WTC11 (cell line): ENCODE measurements around the gene SMYD3. TPM values are rescaled to one million over a fixed set of nuclear protein-coding genes. Genes with fewer than 3 reads are reported as not detected.

Experiments used
- ATAC-seq: fragments of 200-7000 bp; cut with Tn5 transposase; 2 replicates; pipeline ENCODE4 v1.10.0; 2021; ENCODE audit warnings: mild to moderate bottlenecking, moderate library complexity
- CTCF ChIA-PET: fragments of 300-600 bp; sonication (Branson Sonifier 250); formaldehyde crosslinking; loops from one replicate; lab custom pipeline; 2021; ENCODE audit warnings: antibody characterized with exemption; lab: Charles Lee
- POLR2A ChIA-PET: fragments of 350-600 bp; sonication (Branson Sonifier 250); formaldehyde crosslinking; loops from one replicate; lab custom pipeline; 2021; ENCODE audit warnings: antibody characterized with exemption; lab: Charles Lee
- DNase-seq: peaks from one replicate; pipeline ENCODE4 v3.0.0; 2021; ENCODE audit warnings: low spot score
- H3K27ac Mint-ChIP-seq: 2 replicates; pipeline ENCODE4 v1.8.0; 2021; ENCODE audit warnings: mixed read lengths
- H3K27me3 Mint-ChIP-seq: 2 replicates; pipeline ENCODE4 v1.8.0; 2021; ENCODE audit warnings: low read depth, mild to moderate bottlenecking, moderate library complexity, mixed read lengths
- H3K36me3 Mint-ChIP-seq: 2 replicates; pipeline ENCODE4 v1.8.0; 2021; ENCODE audit warnings: mixed read lengths
- H3K4me1 Mint-ChIP-seq: 2 replicates; pipeline ENCODE4 v1.8.0; 2022; ENCODE audit warnings: mixed read lengths
- H3K4me3 Mint-ChIP-seq: 2 replicates; pipeline ENCODE4 v1.8.0; 2021; ENCODE audit warnings: mild to moderate bottlenecking, moderate library complexity, mixed read lengths
- H3K9me3 Mint-ChIP-seq: 2 replicates; pipeline ENCODE4 v1.8.0; 2021; ENCODE audit warnings: mixed read lengths
- ATF1 ChIP-seq: sonication (generic); formaldehyde crosslinking; IDR thresholded peaks from 2 replicates; pipeline ENCODE4 v1.8.1; 2023; ENCODE audit warnings: mild to moderate bottlenecking, moderate library complexity, missing genetic modification reagents
- CREM ChIP-seq: sonication (generic); formaldehyde crosslinking; IDR thresholded peaks from 2 replicates; pipeline ENCODE4 v1.8.1; 2022; ENCODE audit warnings: mild to moderate bottlenecking, missing genetic modification reagents, moderate library complexity
- FOXJ3 ChIP-seq: sonication (generic); formaldehyde crosslinking; IDR thresholded peaks from 2 replicates; pipeline ENCODE4 v1.9.0; 2021; ENCODE audit warnings: missing genetic modification reagents, mild to moderate bottlenecking, borderline replicate concordance
- FOXK1 ChIP-seq: sonication (generic); formaldehyde crosslinking; IDR thresholded peaks from 2 replicates; pipeline ENCODE4 v1.8.0; 2022; ENCODE audit warnings: mild to moderate bottlenecking, moderate library complexity, missing genetic modification reagents
- GABPB1 ChIP-seq: sonication (generic); formaldehyde crosslinking; IDR thresholded peaks from 2 replicates; pipeline ENCODE4 v1.8.1; 2023; ENCODE audit warnings: mild to moderate bottlenecking, missing genetic modification reagents
- HMGA2 ChIP-seq: fragments of 250-450 bp; sonication (Bioruptor Pico); IDR thresholded peaks from 2 replicates; pipeline ENCODE4 v1.4.0; 2021; ENCODE audit warnings: mild to moderate bottlenecking, moderate library complexity
- NR3C1 ChIP-seq: sonication (generic); formaldehyde crosslinking; conservative IDR thresholded peaks from 2 replicates; pipeline ENCODE4 v1.8.1; 2023; ENCODE audit warnings: low read depth, mild to moderate bottlenecking, missing genetic modification reagents
- OVOL2 ChIP-seq: fragments of 250-450 bp; sonication (Bioruptor Pico); IDR thresholded peaks from 2 replicates; pipeline ENCODE4 v1.9.0; 2021; ENCODE audit warnings: mild to moderate bottlenecking, borderline replicate concordance
- TP53 ChIP-seq: sonication (generic); formaldehyde crosslinking; IDR thresholded peaks from 2 replicates; pipeline ENCODE4 v1.8.1; 2023; ENCODE audit warnings: mild to moderate bottlenecking, missing genetic modification reagents
- ZNF263 ChIP-seq: sonication (generic); formaldehyde crosslinking; IDR thresholded peaks from 2 replicates; pipeline ENCODE4 v1.8.1; 2022; ENCODE audit warnings: low read depth, mild to moderate bottlenecking, moderate library complexity, missing genetic modification reagents
- ZNF317 ChIP-seq: sonication (generic); formaldehyde crosslinking; IDR thresholded peaks from 2 replicates; pipeline ENCODE4 v1.8.1; 2023; ENCODE audit warnings: low read depth, mild to moderate bottlenecking, moderate library complexity, missing genetic modification reagents, borderline replicate concordance
- ZNF416 ChIP-seq: fragments of 250-450 bp; sonication (Bioruptor Pico); IDR thresholded peaks from 2 replicates; pipeline ENCODE4 v1.9.0; 2021; ENCODE audit warnings: mild to moderate bottlenecking, inconsistent platforms
- total RNA-seq: library from RNA; stranded (reverse); gene quantifications from 3 replicates; pipeline ENCODE4 v1.2.3, GENCODE V29; 2021
- TF ChIP-seq, protein P1 (sequence below): sonication (generic); formaldehyde crosslinking; IDR thresholded peaks from 2 replicates; pipeline ENCODE4 v1.8.1; 2023; ENCODE audit warnings: mild to moderate bottlenecking, missing genetic modification reagents, moderate library complexity
- TF ChIP-seq, protein P2 (sequence below): fragments of 200-600 bp; IDR thresholded peaks from 2 replicates; pipeline ENCODE4 v1.8.0; 2022; ENCODE audit warnings: antibody characterized with exemption
- TF ChIP-seq, protein P3 (sequence below): fragments of 250-450 bp; sonication (Bioruptor Pico); IDR thresholded peaks from 2 replicates; pipeline ENCODE4 v1.9.0; 2021; ENCODE audit warnings: mild to moderate bottlenecking
- TF ChIP-seq, protein P4 (sequence below): sonication (generic); formaldehyde crosslinking; IDR thresholded peaks from 2 replicates; pipeline ENCODE4 v1.8.1; 2022; ENCODE audit warnings: mild to moderate bottlenecking, missing genetic modification reagents, moderate library complexity, borderline replicate concordance
- TF ChIP-seq, protein P5 (sequence below): sonication (generic); formaldehyde crosslinking; IDR thresholded peaks from 2 replicates; pipeline ENCODE4 v1.8.0; 2023; ENCODE audit warnings: missing genetic modification reagents
- TF ChIP-seq, protein P6 (sequence below): sonication (generic); formaldehyde crosslinking; IDR thresholded peaks from 2 replicates; pipeline ENCODE4 v1.8.1; 2022; ENCODE audit warnings: missing genetic modification reagents, borderline replicate concordance
- TF ChIP-seq, protein P7 (sequence below): fragments of 250-450 bp; sonication (Bioruptor Pico); IDR thresholded peaks from 2 replicates; pipeline ENCODE4 v1.9.0; 2021; ENCODE audit warnings: moderate library complexity, mild to moderate bottlenecking, inconsistent platforms, borderline replicate concordance

The SMYD3 gene
- total RNA-seq, 1 experiment from 2014 or later: 21.4 TPM

DNA sequence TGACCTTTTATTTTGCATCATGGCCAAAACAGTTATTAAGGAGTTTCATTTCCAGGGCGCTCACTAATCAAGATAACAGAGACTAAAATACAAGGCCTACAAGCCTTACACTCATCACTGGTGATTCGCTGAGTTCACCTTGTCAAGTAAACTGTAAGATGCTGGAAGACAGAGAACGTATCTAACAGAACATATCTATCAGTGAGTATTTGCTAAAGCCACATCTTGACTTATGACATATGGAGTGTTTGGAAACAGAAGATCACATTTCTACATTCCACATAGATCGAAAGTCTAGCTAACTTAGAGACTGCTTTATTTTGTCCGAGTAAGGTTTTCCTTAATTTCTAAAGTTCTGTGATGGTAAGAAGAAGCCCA lies 506.5 kb downstream of the SMYD3 start (continued):
- TF ChIP-seq, protein P1, sequence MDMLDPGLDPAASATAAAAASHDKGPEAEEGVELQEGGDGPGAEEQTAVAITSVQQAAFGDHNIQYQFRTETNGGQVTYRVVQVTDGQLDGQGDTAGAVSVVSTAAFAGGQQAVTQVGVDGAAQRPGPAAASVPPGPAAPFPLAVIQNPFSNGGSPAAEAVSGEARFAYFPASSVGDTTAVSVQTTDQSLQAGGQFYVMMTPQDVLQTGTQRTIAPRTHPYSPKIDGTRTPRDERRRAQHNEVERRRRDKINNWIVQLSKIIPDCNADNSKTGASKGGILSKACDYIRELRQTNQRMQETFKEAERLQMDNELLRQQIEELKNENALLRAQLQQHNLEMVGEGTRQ (CRISPR knock-in tag): no peak
- no peak for TF ChIP-seq ATF1 (CRISPR knock-in tag)

DNA sequence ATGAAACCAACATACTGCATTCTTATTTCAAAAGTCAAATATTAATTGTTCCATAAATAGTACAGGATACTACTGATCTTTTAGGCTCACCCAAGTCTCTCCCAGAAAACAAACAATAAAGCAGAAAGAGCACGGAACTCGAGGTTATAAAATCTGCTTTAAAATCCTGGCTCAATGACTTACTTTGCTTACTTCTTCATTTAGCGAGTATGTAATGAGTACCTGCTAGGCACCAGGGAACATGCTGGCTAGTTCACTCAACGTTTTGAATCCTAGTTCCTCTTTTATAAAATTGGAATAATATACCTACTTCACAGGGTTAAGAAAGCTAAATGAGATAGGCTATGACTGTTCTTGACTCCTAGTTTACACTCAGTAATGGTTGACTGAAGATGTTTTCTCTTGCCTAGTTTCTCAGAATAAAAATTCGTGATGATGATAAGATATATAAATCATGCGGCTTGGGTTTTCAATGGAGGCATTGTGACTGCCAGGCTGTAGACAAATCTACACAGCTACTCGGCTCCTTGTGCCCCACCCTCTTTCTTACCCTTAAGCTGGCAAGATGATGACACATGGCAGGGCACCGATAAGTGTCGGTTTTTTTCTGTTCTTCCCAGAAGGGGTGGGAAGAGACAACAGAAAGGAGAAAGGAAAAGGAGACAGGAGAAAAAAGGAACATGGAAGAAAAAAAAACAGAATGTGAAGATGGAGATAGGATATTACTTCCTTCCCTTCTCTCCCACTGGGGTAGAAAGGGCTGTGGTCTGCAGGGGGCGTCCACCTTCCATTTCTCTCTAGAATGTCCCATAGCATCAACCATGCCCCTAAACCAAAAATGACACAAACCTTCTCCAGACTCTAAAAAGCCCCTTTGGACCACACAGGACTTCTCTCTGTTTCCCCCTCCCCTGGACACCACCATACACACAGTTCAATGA lies 507.1 kb downstream of the SMYD3 start:
- POLR2A ChIA-PET: interaction anchor here (0.6 kb wide), 1 partner anchor 127 kb away, joined by 3 read pairs; no protein-coding TSS in a partner anchor
- Mint-ChIP-seq H3K9me3 (no peaks in the 10 kb centered on the region), H3K4me1 (peaks cover 30% of the 10 kb centered on the region), H3K27me3 (no peaks in the 10 kb centered on the region), H3K27ac (no peak overlapping the region), H3K4me3 (no peak overlapping the region), H3K36me3 (no peaks in the 10 kb centered on the region)
- TF ChIP-seq, protein P2, sequence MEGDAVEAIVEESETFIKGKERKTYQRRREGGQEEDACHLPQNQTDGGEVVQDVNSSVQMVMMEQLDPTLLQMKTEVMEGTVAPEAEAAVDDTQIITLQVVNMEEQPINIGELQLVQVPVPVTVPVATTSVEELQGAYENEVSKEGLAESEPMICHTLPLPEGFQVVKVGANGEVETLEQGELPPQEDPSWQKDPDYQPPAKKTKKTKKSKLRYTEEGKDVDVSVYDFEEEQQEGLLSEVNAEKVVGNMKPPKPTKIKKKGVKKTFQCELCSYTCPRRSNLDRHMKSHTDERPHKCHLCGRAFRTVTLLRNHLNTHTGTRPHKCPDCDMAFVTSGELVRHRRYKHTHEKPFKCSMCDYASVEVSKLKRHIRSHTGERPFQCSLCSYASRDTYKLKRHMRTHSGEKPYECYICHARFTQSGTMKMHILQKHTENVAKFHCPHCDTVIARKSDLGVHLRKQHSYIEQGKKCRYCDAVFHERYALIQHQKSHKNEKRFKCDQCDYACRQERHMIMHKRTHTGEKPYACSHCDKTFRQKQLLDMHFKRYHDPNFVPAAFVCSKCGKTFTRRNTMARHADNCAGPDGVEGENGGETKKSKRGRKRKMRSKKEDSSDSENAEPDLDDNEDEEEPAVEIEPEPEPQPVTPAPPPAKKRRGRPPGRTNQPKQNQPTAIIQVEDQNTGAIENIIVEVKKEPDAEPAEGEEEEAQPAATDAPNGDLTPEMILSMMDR: no peak
- TF ChIP-seq, protein P3, sequence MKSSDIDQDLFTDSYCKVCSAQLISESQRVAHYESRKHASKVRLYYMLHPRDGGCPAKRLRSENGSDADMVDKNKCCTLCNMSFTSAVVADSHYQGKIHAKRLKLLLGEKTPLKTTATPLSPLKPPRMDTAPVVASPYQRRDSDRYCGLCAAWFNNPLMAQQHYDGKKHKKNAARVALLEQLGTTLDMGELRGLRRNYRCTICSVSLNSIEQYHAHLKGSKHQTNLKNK (CRISPR knock-in tag): no peak
- TF ChIP-seq, protein P4, sequence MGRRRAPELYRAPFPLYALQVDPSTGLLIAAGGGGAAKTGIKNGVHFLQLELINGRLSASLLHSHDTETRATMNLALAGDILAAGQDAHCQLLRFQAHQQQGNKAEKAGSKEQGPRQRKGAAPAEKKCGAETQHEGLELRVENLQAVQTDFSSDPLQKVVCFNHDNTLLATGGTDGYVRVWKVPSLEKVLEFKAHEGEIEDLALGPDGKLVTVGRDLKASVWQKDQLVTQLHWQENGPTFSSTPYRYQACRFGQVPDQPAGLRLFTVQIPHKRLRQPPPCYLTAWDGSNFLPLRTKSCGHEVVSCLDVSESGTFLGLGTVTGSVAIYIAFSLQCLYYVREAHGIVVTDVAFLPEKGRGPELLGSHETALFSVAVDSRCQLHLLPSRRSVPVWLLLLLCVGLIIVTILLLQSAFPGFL (CRISPR knock-in tag): no peak
- no peak for TF ChIP-seq ZNF263 (CRISPR knock-in tag)
- TF ChIP-seq NR3C1 (CRISPR knock-in tag): no peak
- no peak for TF ChIP-seq FOXJ3
- TF ChIP-seq, protein P5, sequence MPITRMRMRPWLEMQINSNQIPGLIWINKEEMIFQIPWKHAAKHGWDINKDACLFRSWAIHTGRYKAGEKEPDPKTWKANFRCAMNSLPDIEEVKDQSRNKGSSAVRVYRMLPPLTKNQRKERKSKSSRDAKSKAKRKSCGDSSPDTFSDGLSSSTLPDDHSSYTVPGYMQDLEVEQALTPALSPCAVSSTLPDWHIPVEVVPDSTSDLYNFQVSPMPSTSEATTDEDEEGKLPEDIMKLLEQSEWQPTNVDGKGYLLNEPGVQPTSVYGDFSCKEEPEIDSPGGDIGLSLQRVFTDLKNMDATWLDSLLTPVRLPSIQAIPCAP (CRISPR knock-in tag): no peak
- TF ChIP-seq, protein P6, sequence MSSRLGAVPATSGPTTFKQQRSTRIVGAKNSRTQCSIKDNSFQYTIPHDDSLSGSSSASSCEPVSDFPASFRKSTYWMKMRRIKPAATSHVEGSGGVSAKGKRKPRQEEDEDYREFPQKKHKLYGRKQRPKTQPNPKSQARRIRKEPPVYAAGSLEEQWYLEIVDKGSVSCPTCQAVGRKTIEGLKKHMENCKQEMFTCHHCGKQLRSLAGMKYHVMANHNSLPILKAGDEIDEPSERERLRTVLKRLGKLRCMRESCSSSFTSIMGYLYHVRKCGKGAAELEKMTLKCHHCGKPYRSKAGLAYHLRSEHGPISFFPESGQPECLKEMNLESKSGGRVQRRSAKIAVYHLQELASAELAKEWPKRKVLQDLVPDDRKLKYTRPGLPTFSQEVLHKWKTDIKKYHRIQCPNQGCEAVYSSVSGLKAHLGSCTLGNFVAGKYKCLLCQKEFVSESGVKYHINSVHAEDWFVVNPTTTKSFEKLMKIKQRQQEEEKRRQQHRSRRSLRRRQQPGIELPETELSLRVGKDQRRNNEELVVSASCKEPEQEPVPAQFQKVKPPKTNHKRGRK (CRISPR knock-in tag): no peak
- no peak for TF ChIP-seq FOXK1 (CRISPR knock-in tag)
- no peak for TF ChIP-seq HMGA2 (CRISPR knock-in tag)
- TF ChIP-seq ZNF416 (CRISPR knock-in tag): no peak
- no peak for TF ChIP-seq ZNF317 (CRISPR knock-in tag)
- TF ChIP-seq OVOL2 (CRISPR knock-in tag): no peak
- no peak for TF ChIP-seq GABPB1
- TF ChIP-seq, protein P7, sequence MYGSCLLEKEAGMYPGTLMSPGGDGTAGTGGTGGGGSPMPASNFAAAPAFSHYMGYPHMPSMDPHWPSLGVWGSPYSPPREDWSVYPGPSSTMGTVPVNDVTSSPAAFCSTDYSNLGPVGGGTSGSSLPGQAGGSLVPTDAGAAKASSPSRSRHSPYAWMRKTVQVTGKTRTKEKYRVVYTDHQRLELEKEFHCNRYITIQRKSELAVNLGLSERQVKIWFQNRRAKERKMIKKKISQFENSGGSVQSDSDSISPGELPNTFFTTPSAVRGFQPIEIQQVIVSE: no peak
- no peak for TF ChIP-seq TP53 (CRISPR knock-in tag)
- TF ChIP-seq CREM: no peak
- CTCF ChIA-PET: interaction anchor here (0.6 to 2.4 kb wide), 3 partner anchors 111 to 847 kb away, joined by 3 to 13 read pairs (median 4); no protein-coding TSS in a partner anchor
- no peak for DNase-seq
- ATAC-seq: peak; percentile 36
